Smooth muscle cell (in vitro differentiated cells): ENCODE measurements around the gene ERCC1. TPM values are rescaled to one million over a fixed set of nuclear protein-coding genes. Genes with fewer than 3 reads are reported as not detected.

Source experiments
- DNase-seq: peaks from one replicate; lab custom pipeline; 2025; ENCODE audit not compliant: unreplicated experiment; lab: John Stamatoyannopoulos, UW
- H2AFZ ChIP-seq: fragments of 200-600 bp; sonication (generic); 2 replicates; pipeline ENCODE4 v1.6.0; 2016; ENCODE audit warnings: antibody characterized with exemption, low read depth, mild to moderate bottlenecking
- H3F3A ChIP-seq: fragments of 200-600 bp; sonication (generic); 2 replicates; pipeline ENCODE4 v1.6.0; 2017; ENCODE audit warnings: antibody characterized with exemption, low read depth
- H3K27ac ChIP-seq: fragments of 200-600 bp; sonication (generic); 2 replicates; pipeline ENCODE4 v1.5.1; 2016; ENCODE audit warnings: low read depth, mild to moderate bottlenecking
- H3K27me3 ChIP-seq: fragments of 200-600 bp; sonication (generic); 2 replicates; pipeline ENCODE4 v1.6.1; 2016; ENCODE audit warnings: low read depth, mild to moderate bottlenecking
- H3K36me3 ChIP-seq: fragments of 200-600 bp; sonication (generic); 2 replicates; pipeline ENCODE4 v1.5.1; 2016; ENCODE audit warnings: low read depth
- H3K4me1 ChIP-seq: fragments of 200-600 bp; sonication (generic); 2 replicates; pipeline ENCODE4 v1.5.1; 2016; ENCODE audit warnings: low read depth
- H3K4me2 ChIP-seq: fragments of 200-600 bp; sonication (generic); 2 replicates; pipeline ENCODE4 v1.6.0; 2016; ENCODE audit warnings: mild to moderate bottlenecking
- H3K4me3 ChIP-seq: fragments of 200-600 bp; sonication (generic); 2 replicates; pipeline ENCODE4 v1.5.1; 2016; ENCODE audit warnings: mild to moderate bottlenecking
- H3K79me2 ChIP-seq: fragments of 200-600 bp; sonication (generic); 2 replicates; pipeline ENCODE4 v1.6.0; 2016; ENCODE audit warnings: low read depth, mild to moderate bottlenecking
- H3K9ac ChIP-seq: fragments of 200-600 bp; sonication (generic); 2 replicates; pipeline ENCODE4 v1.6.0; 2016; ENCODE audit warnings: low read depth
- H3K9me3 ChIP-seq: fragments of 200-600 bp; sonication (generic); replicated peaks from 2 replicates; pipeline ENCODE4 v1.5.1; 2016; ENCODE audit warnings: low read depth
- H4K20me1 ChIP-seq: fragments of 200-600 bp; sonication (generic); 2 replicates; pipeline ENCODE4 v1.6.0; 2016; ENCODE audit warnings: low read depth
- WGBS: methylation state at CpG from one replicate; pipeline ENCODE4 v1.1.7; 2016; ENCODE audit warnings: low lambda C conversion rate; 5-methylcytosine and 5-hydroxymethylcytosine counted together
- polyA plus RNA-seq: library from polyadenylated mRNA; unstranded; fragments of >200 nt; fragmentation: Nextera tagmentation; extraction: Ambion mirVana; gene quantifications from 2 replicates; pipeline ENCODE4 v1.2.1, GENCODE V29; 2016
- total RNA-seq: library from RNA; depleted of rRNA; stranded (reverse); fragments of >200 nt; gene quantifications from 2 replicates; pipeline ENCODE4 v1.2.3, GENCODE V29; 2014
- TF ChIP-seq, protein P1 (sequence below): fragments of 200-600 bp; sonication (generic); IDR thresholded peaks from 2 replicates; pipeline ENCODE4 v1.5.1; 2017; ENCODE audit warnings: borderline replicate concordance, mild to moderate bottlenecking, antibody characterized with exemption; ENCODE audit not compliant: insufficient read depth, poor library complexity, severe bottlenecking

The ERCC1 gene
- total and polyA plus RNA-seq, 2 experiments from 2014 or later: 72.6 to 90.4 TPM

GRCh38 chr19:45376045-45376724 is 47.5 kb downstream of the ERCC1 start:
- TF ChIP-seq, protein P1, sequence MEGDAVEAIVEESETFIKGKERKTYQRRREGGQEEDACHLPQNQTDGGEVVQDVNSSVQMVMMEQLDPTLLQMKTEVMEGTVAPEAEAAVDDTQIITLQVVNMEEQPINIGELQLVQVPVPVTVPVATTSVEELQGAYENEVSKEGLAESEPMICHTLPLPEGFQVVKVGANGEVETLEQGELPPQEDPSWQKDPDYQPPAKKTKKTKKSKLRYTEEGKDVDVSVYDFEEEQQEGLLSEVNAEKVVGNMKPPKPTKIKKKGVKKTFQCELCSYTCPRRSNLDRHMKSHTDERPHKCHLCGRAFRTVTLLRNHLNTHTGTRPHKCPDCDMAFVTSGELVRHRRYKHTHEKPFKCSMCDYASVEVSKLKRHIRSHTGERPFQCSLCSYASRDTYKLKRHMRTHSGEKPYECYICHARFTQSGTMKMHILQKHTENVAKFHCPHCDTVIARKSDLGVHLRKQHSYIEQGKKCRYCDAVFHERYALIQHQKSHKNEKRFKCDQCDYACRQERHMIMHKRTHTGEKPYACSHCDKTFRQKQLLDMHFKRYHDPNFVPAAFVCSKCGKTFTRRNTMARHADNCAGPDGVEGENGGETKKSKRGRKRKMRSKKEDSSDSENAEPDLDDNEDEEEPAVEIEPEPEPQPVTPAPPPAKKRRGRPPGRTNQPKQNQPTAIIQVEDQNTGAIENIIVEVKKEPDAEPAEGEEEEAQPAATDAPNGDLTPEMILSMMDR: no peak
- no peak for DNase-seq
- H3K4me2 ChIP-seq: no peak overlapping the region
- no peaks in the 10 kb centered on the region for H3K27me3 ChIP-seq
- no peaks in the 10 kb centered on the region for H3K9me3 ChIP-seq
- 42% methylated on average over 13 of the region's 13 CpGs for whole genome bisulfite sequencing
- H3K9ac ChIP-seq: no peak overlapping the region
- H3K79me2 ChIP-seq: no peaks in the 10 kb centered on the region
- no peaks in the 10 kb centered on the region for H3F3A ChIP-seq
- H3K36me3 ChIP-seq: no peaks in the 10 kb centered on the region
- H2AFZ ChIP-seq: no peak overlapping the region
- no peaks in the 10 kb centered on the region for H4K20me1 ChIP-seq
- peaks cover 2% of the 10 kb centered on the region for H3K4me1 ChIP-seq
- no peak overlapping the region for H3K4me3 ChIP-seq
- no peak overlapping the region for H3K27ac ChIP-seq

DNA sequence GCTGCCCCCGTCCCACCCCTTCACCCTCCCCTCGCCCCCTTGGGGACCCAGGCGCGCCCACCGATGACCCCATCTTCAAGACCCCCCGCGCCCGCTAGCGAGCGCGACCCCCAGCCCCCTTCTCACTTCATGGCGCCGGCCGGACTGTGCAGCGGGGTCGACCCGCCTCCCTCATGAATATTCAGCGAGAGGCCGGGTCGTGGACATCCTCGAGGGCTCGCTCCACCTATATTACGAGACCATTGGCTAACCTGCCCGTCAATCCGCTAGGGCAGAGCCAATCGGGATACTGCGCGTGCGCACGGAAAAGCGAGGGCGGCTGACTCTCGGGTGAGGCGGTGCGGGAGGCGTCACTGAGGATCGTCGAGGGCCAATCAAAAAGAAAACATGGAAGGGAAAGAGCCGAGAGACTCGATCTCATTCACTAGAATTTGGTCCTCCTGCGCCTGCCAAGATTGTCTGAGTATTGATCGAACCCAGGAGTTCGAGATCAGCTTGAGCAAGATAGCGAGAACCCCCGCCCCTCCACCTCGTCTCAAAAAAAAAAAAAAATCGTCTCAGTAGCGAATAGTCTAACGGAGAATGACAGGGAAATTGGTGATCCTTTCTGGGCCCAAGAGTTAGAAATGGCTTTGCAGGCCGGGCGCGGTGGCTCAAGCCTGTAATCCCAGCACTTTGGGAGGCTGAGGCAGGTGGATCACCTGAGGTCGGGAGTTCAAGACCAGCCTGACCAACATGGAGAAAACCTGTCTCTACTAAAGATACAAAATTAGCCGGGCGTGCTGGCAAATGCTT is 53.1 kb downstream of the ERCC1 start, which contains the start of gene ERCC2:
Gene ERCC2 (minus strand): TSS at position 164 of the 795 bp plus-strand sequence. CDS start 33 bp downstream, at position 131.
- Histone ChIP-seq H3K27ac (peak within 1 kb of the TSS; percentile 87), H3K4me2 (peak within 1 kb of the TSS; percentile 95), H3K4me1 (peaks cover 6% of the 10 kb centered on the region), H3K27me3 (no peaks in the 10 kb centered on the region), H3K9me3 (no peaks in the 10 kb centered on the region), H2AFZ (peak within 1 kb of the TSS; percentile 88), H3K79me2 (no peaks in the 10 kb centered on the region), H3F3A (no peaks in the 10 kb centered on the region), H3K4me3 (peak within 1 kb of the TSS; percentile 85), H3K36me3 (no peaks in the 10 kb centered on the region), H3K9ac (peak within 1 kb of the TSS; percentile 53), H4K20me1 (no peaks in the 10 kb centered on the region)
- WGBS: 6% methylated on average over 53 of the region's 55 CpGs
- TF ChIP-seq, protein P1: no peak
- peak; percentile 96 for DNase-seq

DNA sequence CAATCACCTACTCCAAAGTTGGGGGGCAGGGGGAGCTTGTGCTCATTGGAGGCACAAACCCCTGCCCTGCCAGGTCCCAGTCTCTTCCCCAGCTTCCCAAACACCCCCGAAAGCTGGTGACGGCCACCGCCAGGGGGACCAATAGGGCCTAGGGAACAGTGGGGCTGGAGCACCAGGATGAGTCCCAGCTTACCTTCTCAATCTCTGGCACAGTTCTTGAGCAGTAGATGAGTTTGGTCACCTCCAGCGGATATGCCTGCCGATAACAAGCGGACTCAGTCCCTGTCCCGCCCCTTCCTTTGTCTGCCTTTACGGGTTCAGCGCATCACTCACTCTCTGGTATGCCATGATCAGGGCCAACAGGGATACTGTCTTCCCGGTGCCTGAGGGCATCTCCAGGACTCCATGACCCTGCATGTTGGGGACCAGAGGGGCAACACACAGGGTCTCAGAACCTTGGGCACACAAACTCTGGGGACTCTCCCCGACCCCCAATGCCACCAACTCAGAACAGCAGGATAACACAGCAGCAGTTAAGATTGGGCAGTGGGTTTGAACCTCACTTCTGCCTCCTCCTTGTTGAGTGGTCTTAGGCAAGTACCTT is 54.9 kb downstream of the ERCC1 start:
- WGBS: 88% methylated on average over 11 of the region's 11 CpGs
- Histone ChIP-seq H3K79me2 (no peaks in the 10 kb centered on the region), H3F3A (no peaks in the 10 kb centered on the region), H3K9me3 (no peaks in the 10 kb centered on the region), H3K4me2 (no peak overlapping the region), H4K20me1 (no peaks in the 10 kb centered on the region), H3K27ac (no peak overlapping the region), H3K4me3 (no peak overlapping the region), H3K27me3 (no peaks in the 10 kb centered on the region), H2AFZ (no peak overlapping the region), H3K4me1 (peaks cover 6% of the 10 kb centered on the region), H3K9ac (no peak overlapping the region), H3K36me3 (no peaks in the 10 kb centered on the region)
- DNase-seq: no peak
- TF ChIP-seq, protein P1: no peak
